HG03103 (cell line): ENCODE data around the gene AUTS2.

ENCODE experiments used
- ATAC-seq: cut with Tn5 transposase; IDR thresholded peaks from one replicate; pipeline ENCODE4 v1.9.1; 2021; ENCODE audit warnings: low read depth; ENCODE audit not compliant: unreplicated experiment

The AUTS2 gene

GRCh38 chr7:70092314-70093204 is 494.3 kb downstream of the AUTS2 start:
- ATAC-seq, result no peak

- ATAC-seq, result no peak
These were observed 495.1 kb downstream of the AUTS2 start for GRCh38 chr7:70093205-70093904.

GRCh38 chr7:70094831-70095230 is 496.6 kb downstream of the AUTS2 start:
- ATAC-seq, result no peak

- no peak for ATAC-seq
These were observed 499.4 kb downstream of the AUTS2 start for GRCh38 chr7:70097645-70098044.

- ATAC-seq, result no peak
These were observed 499.9 kb downstream of the AUTS2 start for GRCh38 chr7:70098133-70098561.

GRCh38 chr7:70098905-70099672 is 500.8 kb downstream of the AUTS2 start:
- no peak for ATAC-seq

GRCh38 chr7:70104243-70104642 is 506.0 kb downstream of the AUTS2 start:
- no peak for ATAC-seq

- no peak for ATAC-seq
These were observed 514.8 kb downstream of the AUTS2 start for GRCh38 chr7:70113078-70113477.

- no peak for ATAC-seq
These were observed 515.3 kb downstream of the AUTS2 start for GRCh38 chr7:70113536-70113935.

GRCh38 chr7:70114806-70115205 is 516.5 kb downstream of the AUTS2 start:
- no peak for ATAC-seq

- no peak for ATAC-seq
These were observed 518.0 kb downstream of the AUTS2 start for GRCh38 chr7:70116244-70116643.

- ATAC-seq, result no peak
These were observed 518.6 kb downstream of the AUTS2 start for GRCh38 chr7:70116867-70117266.

- ATAC-seq, result no peak
These were observed 522.6 kb downstream of the AUTS2 start for GRCh38 chr7:70120851-70121250.

- ATAC-seq, result no peak
These were observed 533.5 kb downstream of the AUTS2 start for GRCh38 chr7:70131817-70132216.

- ATAC-seq, result no peak
These were observed 534.1 kb downstream of the AUTS2 start for GRCh38 chr7:70132226-70132851.

- no peak for ATAC-seq
These were observed 534.8 kb downstream of the AUTS2 start for GRCh38 chr7:70132852-70133690.

- no peak for ATAC-seq
These were observed 535.9 kb downstream of the AUTS2 start for GRCh38 chr7:70134029-70134770.

- no peak for ATAC-seq
These were observed 537.4 kb downstream of the AUTS2 start for GRCh38 chr7:70135656-70136055.

- no peak for ATAC-seq
These were observed 538.9 kb downstream of the AUTS2 start for GRCh38 chr7:70137126-70137525.
